Body of pancreas (tissue), 4 donors: ENCODE data around the gene TXN2.

ENCODE experiments used
- CTCF ChIP-seq, 7 experiments: fragments of 450-650 bp in 4 of 7; fragments of 200-600 bp in 3 of 7; sonication (generic) in 3 of 7; IDR thresholded peaks; one replicate each; pipeline ENCODE4 v1.5.1; 2016 to 2019; ENCODE audit warnings: antibody characterized with exemption in 7 of 7
- POLR2A ChIP-seq, 3 donors: fragments of 450-650 bp; IDR thresholded peaks; one replicate each; pipeline ENCODE4 v1.6.1; 2016; ENCODE audit warnings: antibody characterized with exemption in 3 of 3, mild to moderate bottlenecking in 2 of 3

GRCh38 chr22:36439481-36440271 is 41.8 kb downstream of the TXN2 start:
- TF ChIP-seq CTCF (IDR thresholded peaks at IDR 0.05), result no peak
- no peak for TF ChIP-seq POLR2A (IDR thresholded peaks at IDR 0.05)
